Esophagus muscularis mucosa (tissue), 4 donors: ENCODE measurements around the gene VTI1A.

Source experiments
- EP300 ChIP-seq: sonication (generic); formaldehyde crosslinking; IDR thresholded peaks from one replicate; pipeline ENCODE4 v1.6.1; 2017; ENCODE audit warnings: antibody characterized with exemption
- POLR2A ChIP-seq: fragments of 450-650 bp; IDR thresholded peaks from one replicate; pipeline ENCODE4 v1.6.1; 2017; ENCODE audit warnings: antibody characterized with exemption, moderate library complexity, mild to moderate bottlenecking, low read depth
- POLR2AphosphoS5 ChIP-seq, 2 donors: sonication (generic); formaldehyde crosslinking; IDR thresholded peaks; one replicate each; pipeline ENCODE4 v1.6.1; 2017; ENCODE audit warnings: antibody characterized with exemption in 2 of 2
- TF ChIP-seq, protein P1 (sequence below), 3 experiments: fragments of 200-600 bp in 2 of 3; fragments of 450-650 bp in 1 of 3; sonication (generic) in 2 of 3; IDR thresholded peaks; one replicate each; pipeline ENCODE4 v1.5.1; 2017 to 2019; ENCODE audit warnings: antibody characterized with exemption in 3 of 3, mild to moderate bottlenecking in 2 of 3, moderate library complexity in 1 of 3

DNA sequence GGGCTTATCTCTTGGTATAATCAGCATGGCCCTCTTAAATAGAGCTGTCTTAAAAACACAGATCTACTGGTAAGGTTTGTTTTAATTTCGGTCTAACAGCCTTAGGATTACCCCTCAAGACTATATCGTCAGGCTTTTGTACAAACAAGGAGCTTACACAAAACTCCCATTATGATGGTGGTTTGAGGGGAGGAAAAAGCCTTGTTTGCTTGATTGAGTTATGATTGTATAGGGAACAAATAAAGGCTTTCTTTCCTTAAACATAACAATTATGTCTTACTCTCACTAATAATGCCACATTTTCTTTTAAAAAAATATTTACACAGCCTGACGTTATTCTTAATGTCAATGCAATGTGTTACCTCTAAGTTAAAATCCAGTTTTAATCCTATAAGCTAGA is 314.2 kb downstream of the VTI1A start:
- no peak for TF ChIP-seq POLR2AphosphoS5 (IDR thresholded peaks at IDR 0.05)
- TF ChIP-seq, protein P1, sequence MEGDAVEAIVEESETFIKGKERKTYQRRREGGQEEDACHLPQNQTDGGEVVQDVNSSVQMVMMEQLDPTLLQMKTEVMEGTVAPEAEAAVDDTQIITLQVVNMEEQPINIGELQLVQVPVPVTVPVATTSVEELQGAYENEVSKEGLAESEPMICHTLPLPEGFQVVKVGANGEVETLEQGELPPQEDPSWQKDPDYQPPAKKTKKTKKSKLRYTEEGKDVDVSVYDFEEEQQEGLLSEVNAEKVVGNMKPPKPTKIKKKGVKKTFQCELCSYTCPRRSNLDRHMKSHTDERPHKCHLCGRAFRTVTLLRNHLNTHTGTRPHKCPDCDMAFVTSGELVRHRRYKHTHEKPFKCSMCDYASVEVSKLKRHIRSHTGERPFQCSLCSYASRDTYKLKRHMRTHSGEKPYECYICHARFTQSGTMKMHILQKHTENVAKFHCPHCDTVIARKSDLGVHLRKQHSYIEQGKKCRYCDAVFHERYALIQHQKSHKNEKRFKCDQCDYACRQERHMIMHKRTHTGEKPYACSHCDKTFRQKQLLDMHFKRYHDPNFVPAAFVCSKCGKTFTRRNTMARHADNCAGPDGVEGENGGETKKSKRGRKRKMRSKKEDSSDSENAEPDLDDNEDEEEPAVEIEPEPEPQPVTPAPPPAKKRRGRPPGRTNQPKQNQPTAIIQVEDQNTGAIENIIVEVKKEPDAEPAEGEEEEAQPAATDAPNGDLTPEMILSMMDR (IDR thresholded peaks at IDR 0.05), result no peak
- TF ChIP-seq POLR2A, result no peak
- TF ChIP-seq EP300, result no peak
